Esophagus squamous epithelium (tissue), 5 donors: ENCODE measurements around the gene PHF12. TPM values are rescaled to one million over a fixed set of nuclear protein-coding genes. Genes with fewer than 3 reads are reported as not detected.

Experiments used
- DNase-seq: peaks from one replicate; lab custom pipeline; 2025; lab: John Stamatoyannopoulos, UW
- H3K27ac ChIP-seq, 4 donors: fragments of 200-600 bp; sonication (generic); one replicate each; pipeline ENCODE4 v1.5.1; 2016 to 2019; ENCODE audit warnings: mild to moderate bottlenecking in 1 of 4
- H3K27me3 ChIP-seq, 4 donors: fragments of 200-600 bp; sonication (generic); 1 replicate in 3 of 4; 2 replicates in 1 of 4; pipeline versions ENCODE4 v1.5.1 to v1.6.0; 2017 to 2021; ENCODE audit warnings: antibody characterized with exemption in 1 of 4
- H3K36me3 ChIP-seq, 3 donors: fragments of 200-600 bp; sonication (generic); one replicate each; pipeline ENCODE4 v1.5.1; 2016 to 2019
- H3K4me1 ChIP-seq, 3 donors: fragments of 200-600 bp; sonication (generic); one replicate each; pipeline ENCODE4 v1.5.1; 2017 to 2019
- H3K4me3 ChIP-seq, 4 donors: fragments of 200-600 bp; sonication (generic); 1 replicate in 3 of 4; 2 replicates in 1 of 4; pipeline ENCODE4 v1.5.1; 2016 to 2019; ENCODE audit warnings: mild to moderate bottlenecking in 2 of 4, moderate library complexity in 1 of 4
- H3K9me3 ChIP-seq, 3 donors: fragments of 200-600 bp; sonication (generic); one replicate each; pipeline ENCODE4 v1.5.1; 2016 to 2019
- POLR2A ChIP-seq, 4 donors: fragments of 450-650 bp; IDR thresholded peaks; one replicate each; pipeline ENCODE4 v1.6.1; 2017; ENCODE audit warnings: antibody characterized with exemption in 4 of 4, mild to moderate bottlenecking in 4 of 4, moderate library complexity in 3 of 4
- WGBS, 2 donors: methylation state at CpG; one replicate each; pipeline ENCODE4 v1.1.5; 2018; 5-methylcytosine and 5-hydroxymethylcytosine counted together
- intact Hi-C: fragments of 100-400 bp; cut with DNase I; formaldehyde crosslinking; loops from one replicate; pipeline ENCODE4 v1.15.0; 2022
- total RNA-seq, 4 donors: library from RNA; depleted of rRNA; stranded (reverse); fragments of >200 nt; gene quantifications; one replicate each; pipeline ENCODE4 v1.1.0, GENCODE V29; 2016
- TF ChIP-seq, protein P1 (sequence below), 6 experiments: fragments of 450-650 bp in 4 of 6; fragments of 200-600 bp in 2 of 6; sonication (generic) in 2 of 6; IDR thresholded peaks; one replicate each; pipeline ENCODE4 v1.5.1; 2016 to 2019; ENCODE audit warnings: antibody characterized with exemption in 6 of 6, mild to moderate bottlenecking in 4 of 6, moderate library complexity in 4 of 6
- donor health status: DM: yes; HTN: yes; CAD: no.

Gene PHF12
- total RNA-seq, 4 donors from 2014 or later: 13.0 to 35.6 (median 18.8) TPM

DNA sequence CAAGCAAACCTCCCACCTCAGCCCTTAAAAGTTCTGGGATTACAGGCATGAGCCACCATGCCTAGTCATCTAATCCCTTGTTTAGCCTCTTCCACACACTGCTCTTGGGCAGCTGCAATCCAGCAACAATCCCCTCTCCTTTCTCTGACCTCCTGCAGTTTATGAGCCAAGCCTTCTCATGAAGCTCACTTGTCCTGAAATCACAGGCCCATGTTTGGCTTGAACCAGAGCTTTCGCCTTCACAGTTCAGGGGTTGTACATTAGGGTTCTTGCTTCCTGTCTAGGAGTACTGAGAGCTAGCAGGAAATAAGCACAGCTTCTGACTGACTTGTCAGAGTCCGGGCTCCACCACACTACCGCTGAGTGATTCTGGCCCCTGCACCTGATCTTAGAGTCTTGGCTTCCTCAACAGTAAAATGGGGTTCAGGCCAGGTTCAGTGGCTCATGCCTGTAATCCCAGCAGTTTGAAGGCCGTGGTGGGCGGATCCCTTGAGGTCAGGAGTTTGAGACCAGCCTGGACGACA, 80.2 kb downstream of the PHF12 start:
- H3K27ac ChIP-seq: peak overlapping the region in 1 of 4 donors; percentile 3
- intact Hi-C loops: no loop called here
- H3K36me3 ChIP-seq: no peaks in the 10 kb centered on the region
- WGBS, 2 donors: 77 to 86% methylated on average over 1 to 4 of the region's 6 CpGs
- peaks cover 0 to 31% (median 0%) of the 10 kb centered on the region in 3 donors for H3K4me1 ChIP-seq
- no peak for DNase-seq
- no peak for TF ChIP-seq POLR2A (IDR thresholded peaks at IDR 0.05)
- TF ChIP-seq, protein P1, sequence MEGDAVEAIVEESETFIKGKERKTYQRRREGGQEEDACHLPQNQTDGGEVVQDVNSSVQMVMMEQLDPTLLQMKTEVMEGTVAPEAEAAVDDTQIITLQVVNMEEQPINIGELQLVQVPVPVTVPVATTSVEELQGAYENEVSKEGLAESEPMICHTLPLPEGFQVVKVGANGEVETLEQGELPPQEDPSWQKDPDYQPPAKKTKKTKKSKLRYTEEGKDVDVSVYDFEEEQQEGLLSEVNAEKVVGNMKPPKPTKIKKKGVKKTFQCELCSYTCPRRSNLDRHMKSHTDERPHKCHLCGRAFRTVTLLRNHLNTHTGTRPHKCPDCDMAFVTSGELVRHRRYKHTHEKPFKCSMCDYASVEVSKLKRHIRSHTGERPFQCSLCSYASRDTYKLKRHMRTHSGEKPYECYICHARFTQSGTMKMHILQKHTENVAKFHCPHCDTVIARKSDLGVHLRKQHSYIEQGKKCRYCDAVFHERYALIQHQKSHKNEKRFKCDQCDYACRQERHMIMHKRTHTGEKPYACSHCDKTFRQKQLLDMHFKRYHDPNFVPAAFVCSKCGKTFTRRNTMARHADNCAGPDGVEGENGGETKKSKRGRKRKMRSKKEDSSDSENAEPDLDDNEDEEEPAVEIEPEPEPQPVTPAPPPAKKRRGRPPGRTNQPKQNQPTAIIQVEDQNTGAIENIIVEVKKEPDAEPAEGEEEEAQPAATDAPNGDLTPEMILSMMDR (IDR thresholded peaks at IDR 0.05): no peak
- H3K27me3 ChIP-seq: no peaks in the 10 kb centered on the region
- no peak overlapping the region for H3K4me3 ChIP-seq
- no peaks in the 10 kb centered on the region for H3K9me3 ChIP-seq

DNA sequence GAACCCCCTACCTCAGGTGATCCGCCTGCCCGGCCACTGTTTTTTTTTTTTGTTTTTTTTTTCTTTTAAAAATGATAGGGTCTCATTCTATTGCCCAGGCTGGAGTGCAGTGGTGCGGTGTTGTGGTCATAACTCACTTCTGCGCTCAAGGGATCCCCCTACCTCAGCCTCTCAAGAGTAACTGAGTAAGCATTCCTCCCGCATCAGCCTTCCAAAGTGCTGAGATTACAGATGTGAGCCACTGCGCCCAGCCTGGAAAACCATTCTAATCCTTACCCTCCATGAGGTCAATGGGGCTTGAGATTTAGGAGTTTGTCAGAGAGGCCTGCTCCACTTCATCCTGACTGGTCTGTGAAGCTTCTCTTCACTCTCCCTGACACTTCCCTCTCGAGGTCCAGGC, 84.0 kb downstream of the PHF12 start:
- 90% methylated on average over 6 to 7 of the region's 7 CpGs for WGBS, 2 donors
- H3K27ac ChIP-seq: no peak overlapping the region
- H3K27me3 ChIP-seq: no peaks in the 10 kb centered on the region
- no peak for DNase-seq
- H3K9me3 ChIP-seq: no peaks in the 10 kb centered on the region
- no peaks in the 10 kb centered on the region for H3K36me3 ChIP-seq
- intact Hi-C loops: no loop called here
- TF ChIP-seq POLR2A (IDR thresholded peaks at IDR 0.05): no peak
- TF ChIP-seq, protein P1 (IDR thresholded peaks at IDR 0.05): no peak
- H3K4me1 ChIP-seq: peaks cover 0 to 22% (median 0%) of the 10 kb centered on the region in 3 donors
- no peak overlapping the region for H3K4me3 ChIP-seq

DNA sequence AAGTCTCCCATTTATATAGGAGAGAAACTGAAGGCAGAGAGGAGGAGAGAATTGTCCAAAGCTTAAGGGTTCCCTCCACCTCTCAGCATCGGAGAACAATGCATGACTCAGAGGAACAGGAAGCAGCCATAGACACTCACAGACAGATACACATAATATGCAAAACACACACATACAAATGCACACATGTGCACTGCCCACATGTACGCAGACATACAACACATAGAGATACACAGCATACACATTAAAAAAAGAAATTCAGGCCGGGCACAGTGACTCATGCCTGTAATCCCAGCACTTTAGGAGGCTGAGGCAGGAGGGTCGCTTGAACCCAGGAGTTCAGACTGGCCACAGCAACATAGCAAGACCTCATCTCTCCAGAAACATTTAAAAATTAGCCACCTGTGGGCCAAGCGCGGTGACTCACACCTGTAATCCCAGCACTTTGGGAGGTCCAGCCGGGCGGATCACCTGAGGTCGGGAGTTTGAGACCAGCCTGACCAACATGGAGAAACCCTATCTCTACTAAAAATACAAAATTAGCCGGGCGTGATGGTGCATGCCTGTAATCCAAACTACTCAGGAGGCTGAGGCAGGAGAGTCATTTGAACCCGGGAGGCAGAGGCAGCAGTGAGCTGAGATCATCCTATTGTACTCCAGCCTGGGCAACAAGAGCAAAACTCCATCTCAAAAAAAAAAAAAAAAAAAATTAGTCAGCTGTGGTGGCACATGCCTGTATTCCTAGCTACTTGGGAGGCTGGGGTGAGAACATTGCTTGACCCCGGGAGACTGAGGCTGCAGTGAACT, 85.2 kb downstream of the PHF12 start:
- H3K4me1 ChIP-seq: peaks cover 0 to 19% (median 0%) of the 10 kb centered on the region in 3 donors
- intact Hi-C loops: no loop called here
- 81 to 82% methylated on average over 12 of the region's 13 CpGs for WGBS, 2 donors
- no peak overlapping the region for H3K4me3 ChIP-seq
- no peaks in the 10 kb centered on the region for H3K9me3 ChIP-seq
- TF ChIP-seq POLR2A (IDR thresholded peaks at IDR 0.05): no peak
- no peak overlapping the region for H3K27ac ChIP-seq
- no peak for DNase-seq
- H3K36me3 ChIP-seq: peaks cover 0 to 7% (median 0%) of the 10 kb centered on the region in 3 donors
- H3K27me3 ChIP-seq: no peaks in the 10 kb centered on the region

DNA sequence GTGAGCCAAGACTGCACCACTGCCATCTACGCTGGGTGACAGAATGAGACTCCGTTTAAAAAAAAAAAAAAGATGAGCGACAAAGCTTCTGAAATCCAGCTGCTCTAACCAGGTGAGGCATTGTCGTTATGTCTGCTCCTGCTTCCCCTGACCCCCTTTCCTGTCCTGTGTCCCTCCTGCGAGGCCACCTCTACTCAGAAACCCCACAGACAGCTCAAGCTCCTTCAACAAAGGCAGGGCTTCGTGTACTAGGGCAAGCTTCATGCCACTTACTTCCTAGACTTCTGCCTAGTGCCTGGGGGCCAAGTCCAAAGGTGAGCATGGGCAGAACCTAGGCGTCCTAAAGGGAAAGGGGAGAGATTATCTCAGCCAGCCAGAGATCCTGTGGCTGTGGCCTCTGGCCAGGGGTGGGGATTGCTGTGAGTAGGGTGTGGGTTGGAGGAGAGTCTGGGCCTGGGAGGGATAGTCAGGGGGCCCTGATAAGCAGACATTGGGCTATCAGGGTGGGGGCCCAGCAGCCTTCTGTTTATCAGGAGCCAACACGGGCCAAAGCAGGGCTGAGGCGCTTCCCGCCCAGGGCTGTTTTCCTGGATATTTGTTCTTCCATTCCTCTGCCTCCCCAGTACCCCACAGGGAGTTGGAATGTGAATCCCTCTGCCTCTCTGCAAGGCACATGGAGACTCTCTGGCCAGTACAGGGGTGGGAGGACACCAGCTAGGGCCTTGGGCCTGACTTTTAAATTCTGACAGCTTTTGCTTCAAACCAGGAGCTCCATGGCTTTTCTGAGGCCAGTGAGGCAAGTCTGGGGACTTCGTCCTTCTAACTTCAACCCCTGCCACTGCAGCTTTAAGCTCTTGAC, 86.1 kb downstream of the PHF12 start:
- 80 to 82% methylated on average over 6 to 11 of the region's 11 CpGs for WGBS, 2 donors
- Histone ChIP-seq H3K27ac (peak overlapping the region in 1 of 4 donors; percentile 49), H3K9me3 (no peaks in the 10 kb centered on the region), H3K36me3 (peaks cover 5 to 17% (median 8%) of the 10 kb centered on the region in 3 donors), H3K4me1 (peaks cover 0 to 16% (median 0%) of the 10 kb centered on the region in 3 donors), H3K4me3 (no peak overlapping the region), H3K27me3 (no peaks in the 10 kb centered on the region)
- TF ChIP-seq, protein P1 (IDR thresholded peaks at IDR 0.05): no peak
- TF ChIP-seq POLR2A (IDR thresholded peaks at IDR 0.05): no peak
- intact Hi-C loops: no loop called here
- no peak for DNase-seq

DNA sequence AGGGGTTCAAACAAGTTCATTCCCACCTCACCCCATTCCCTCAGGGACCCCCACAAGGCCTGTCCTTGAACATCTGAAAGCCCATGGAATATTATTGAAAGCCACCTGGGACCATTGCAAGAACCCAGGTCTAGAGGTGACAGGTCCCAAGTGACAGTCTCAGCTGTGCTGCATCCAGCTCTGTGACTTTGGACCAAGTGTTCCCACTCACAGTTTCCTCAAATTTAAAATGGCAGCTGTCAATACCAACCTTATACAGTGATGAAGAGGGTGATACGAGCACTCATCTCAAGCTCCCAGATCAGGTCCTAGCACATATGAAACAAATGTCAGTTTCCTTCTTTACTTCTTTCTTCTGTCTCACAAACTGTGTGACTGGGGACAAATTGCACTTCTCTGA, 87.4 kb downstream of the PHF12 start:
- Histone ChIP-seq H3K27me3 (no peaks in the 10 kb centered on the region), H3K36me3 (peaks cover 7 to 29% (median 13%) of the 10 kb centered on the region in 3 donors), H3K4me3 (no peak overlapping the region), H3K27ac (no peak overlapping the region), H3K4me1 (peaks cover 0 to 16% (median 0%) of the 10 kb centered on the region in 3 donors), H3K9me3 (no peaks in the 10 kb centered on the region)
- TF ChIP-seq, protein P1 (IDR thresholded peaks at IDR 0.05): no peak
- TF ChIP-seq POLR2A (IDR thresholded peaks at IDR 0.05): no peak
- no peak for DNase-seq
- WGBS, 2 donors: 94 to 100% methylated on average over 1 of the region's 1 CpG
- intact Hi-C loops: no loop called here
